Sigmoid colon (tissue), 7 donors: Measurements from ENCODE around the gene GDPD5. TPM values are rescaled to one million over a fixed set of nuclear protein-coding genes. Genes with fewer than 3 reads are reported as not detected.

Source experiments
- DNase-seq: peaks from one replicate; pipeline ENCODE4 v3.0.0-alpha.2; 2019
- H3K27ac ChIP-seq, 4 donors: fragments of 200-600 bp; sonication (generic); one replicate each; pipeline ENCODE4 v1.5.1; 2016 to 2019; ENCODE audit warnings: mild to moderate bottlenecking in 1 of 4
- H3K27me3 ChIP-seq, 3 donors: fragments of 200-600 bp; sonication (generic); one replicate each; pipeline ENCODE4 v1.5.1; 2019; ENCODE audit warnings: mild to moderate bottlenecking in 1 of 3
- H3K36me3 ChIP-seq, 4 donors: fragments of 200-600 bp; sonication (generic); one replicate each; pipeline ENCODE4 v1.5.1; 2016 to 2019
- H3K4me1 ChIP-seq, 4 donors: fragments of 200-600 bp; sonication (generic); one replicate each; pipeline ENCODE4 v1.5.1; 2017 to 2019
- H3K4me3 ChIP-seq, 4 donors: fragments of 200-600 bp; sonication (generic); one replicate each; pipeline ENCODE4 v1.5.1; 2017 to 2019; ENCODE audit warnings: mild to moderate bottlenecking in 2 of 4, moderate library complexity in 1 of 4
- H3K9me3 ChIP-seq, 4 donors: fragments of 200-600 bp in 3 of 4; sonication (generic) in 3 of 4; one replicate each; pipeline versions ENCODE4 v1.5.1 to v1.6.1; 2013 to 2019
- EP300 ChIP-seq, 4 donors: sonication (generic); formaldehyde crosslinking; IDR thresholded peaks; one replicate each; pipeline ENCODE4 v1.6.1; 2017; ENCODE audit warnings: antibody characterized with exemption in 4 of 4
- POLR2A ChIP-seq, 2 donors: fragments of 450-650 bp; IDR thresholded peaks; one replicate each; pipeline ENCODE4 v1.6.1; 2016; ENCODE audit warnings: antibody characterized with exemption in 2 of 2, mild to moderate bottlenecking in 2 of 2, moderate library complexity in 2 of 2
- POLR2AphosphoS5 ChIP-seq, 4 donors: sonication (generic); formaldehyde crosslinking; IDR thresholded peaks; one replicate each; pipeline ENCODE4 v1.6.1; 2017; ENCODE audit warnings: antibody characterized with exemption in 4 of 4
- WGBS, 2 donors: extraction: QIAGEN DNeasy Blood & Tissue Kit; methylation state at CpG; one replicate each; pipeline ENCODE4 v1.1.7; 2013; 5-methylcytosine and 5-hydroxymethylcytosine counted together
- intact Hi-C: fragments of 100-400 bp; cut with DNase I; formaldehyde crosslinking; loops from one replicate; pipeline ENCODE4 v1.15.1; 2023
- polyA plus RNA-seq, 3 donors: library from polyadenylated mRNA; stranded (reverse); fragments of 200-250 nt; gene quantifications; one replicate each; pipeline ENCODE4 v1.2.3, GENCODE V29; 2013
- total RNA-seq, 4 donors: library from RNA; depleted of rRNA; stranded (reverse); fragments of >200 nt; gene quantifications; one replicate each; pipeline ENCODE4 v1.1.0, GENCODE V29; 2016
- TF ChIP-seq, protein P1 (sequence below), 4 experiments: fragments of 450-650 bp in 3 of 4; fragments of 200-600 bp in 1 of 4; IDR thresholded peaks; one replicate each; pipeline ENCODE4 v1.5.1; 2016 to 2019; ENCODE audit warnings: antibody characterized with exemption in 4 of 4, mild to moderate bottlenecking in 3 of 4, moderate library complexity in 2 of 4
- donor health status: healthy with polysubstance abuse.
- donor health status: Bipolar disorder and iron deficiency.
- donor health status: healthy.

The GDPD5 gene
- total and polyA plus RNA-seq, 7 donors = 2.4 to 8.1 (median 5.8) TPM; not detected in 1

DNA sequence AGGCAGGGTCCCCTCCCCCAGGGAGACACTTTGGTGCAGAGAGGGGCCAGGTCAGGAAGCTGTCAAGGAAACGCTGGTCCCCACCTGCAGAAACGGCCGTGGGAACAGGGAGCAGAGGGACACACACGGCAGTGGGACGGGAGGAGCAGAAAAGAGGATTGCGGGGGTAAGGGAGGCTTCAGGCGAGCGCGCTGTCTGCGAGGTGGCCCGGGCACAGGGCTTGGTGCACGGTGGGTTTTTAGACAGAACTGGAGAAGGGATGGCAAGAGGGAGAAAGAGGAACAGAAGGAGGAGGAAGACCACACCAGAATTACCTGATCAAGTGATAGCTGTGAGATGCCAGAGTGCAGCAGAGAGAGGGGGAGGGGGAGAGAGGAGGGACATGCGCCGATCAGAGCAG is 86.7 kb downstream of the GDPD5 start:
- DNase-seq = no peak
- TF ChIP-seq POLR2A (IDR thresholded peaks at IDR 0.05) (no peak), POLR2AphosphoS5 (IDR thresholded peaks at IDR 0.05) (no peak), EP300 (IDR thresholded peaks at IDR 0.05) (no peak)
- TF ChIP-seq, protein P1, sequence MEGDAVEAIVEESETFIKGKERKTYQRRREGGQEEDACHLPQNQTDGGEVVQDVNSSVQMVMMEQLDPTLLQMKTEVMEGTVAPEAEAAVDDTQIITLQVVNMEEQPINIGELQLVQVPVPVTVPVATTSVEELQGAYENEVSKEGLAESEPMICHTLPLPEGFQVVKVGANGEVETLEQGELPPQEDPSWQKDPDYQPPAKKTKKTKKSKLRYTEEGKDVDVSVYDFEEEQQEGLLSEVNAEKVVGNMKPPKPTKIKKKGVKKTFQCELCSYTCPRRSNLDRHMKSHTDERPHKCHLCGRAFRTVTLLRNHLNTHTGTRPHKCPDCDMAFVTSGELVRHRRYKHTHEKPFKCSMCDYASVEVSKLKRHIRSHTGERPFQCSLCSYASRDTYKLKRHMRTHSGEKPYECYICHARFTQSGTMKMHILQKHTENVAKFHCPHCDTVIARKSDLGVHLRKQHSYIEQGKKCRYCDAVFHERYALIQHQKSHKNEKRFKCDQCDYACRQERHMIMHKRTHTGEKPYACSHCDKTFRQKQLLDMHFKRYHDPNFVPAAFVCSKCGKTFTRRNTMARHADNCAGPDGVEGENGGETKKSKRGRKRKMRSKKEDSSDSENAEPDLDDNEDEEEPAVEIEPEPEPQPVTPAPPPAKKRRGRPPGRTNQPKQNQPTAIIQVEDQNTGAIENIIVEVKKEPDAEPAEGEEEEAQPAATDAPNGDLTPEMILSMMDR (IDR thresholded peaks at IDR 0.05) = no peak

DNA sequence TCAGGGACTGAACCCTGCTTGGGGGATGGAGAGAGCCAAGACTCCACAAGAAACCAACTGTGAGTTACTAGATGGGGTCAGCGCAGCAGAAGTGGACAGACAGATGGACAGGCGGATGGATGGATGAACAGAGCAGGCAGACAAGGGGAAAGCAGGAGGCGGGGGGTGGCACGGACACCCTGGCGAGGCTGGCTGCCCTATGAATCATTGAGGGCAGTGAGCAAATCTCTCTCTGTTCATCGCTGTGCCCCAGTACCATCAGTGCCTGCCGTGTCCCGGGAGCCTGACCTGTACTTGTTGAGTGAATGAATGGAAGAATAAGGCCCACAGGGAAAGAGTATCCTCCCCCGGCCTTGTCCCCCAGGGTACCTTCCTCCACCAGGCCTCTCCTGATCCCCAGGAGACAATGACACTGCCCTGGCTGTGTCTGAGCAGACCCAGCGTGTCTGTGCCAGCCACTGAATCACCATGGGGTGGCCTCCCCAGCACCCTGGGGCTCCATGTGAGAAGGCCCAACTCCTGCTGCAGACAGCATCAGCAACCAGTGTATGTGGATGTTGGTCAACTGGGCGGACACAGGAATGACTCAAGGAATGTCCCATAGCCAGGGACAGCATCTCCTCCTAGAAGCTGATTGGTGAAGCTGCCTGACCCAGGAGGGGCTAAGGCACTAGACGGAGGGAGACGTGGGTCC is 87.6 kb downstream of the GDPD5 start:
- WGBS, 2 donors = 92 to 93% methylated on average over 13 of the region's 13 CpGs
- TF ChIP-seq POLR2A (IDR thresholded peaks at IDR 0.05) (no peak), POLR2AphosphoS5 (IDR thresholded peaks at IDR 0.05) (no peak)

More for the DNA sequence above, 86.7 kb downstream of the GDPD5 start:
- no peak overlapping the region for H3K4me3 ChIP-seq
- no peaks in the 10 kb centered on the region for H3K9me3 ChIP-seq
- H3K4me1 ChIP-seq = no peaks in the 10 kb centered on the region
- H3K27me3 ChIP-seq = no peaks in the 10 kb centered on the region
- H3K36me3 ChIP-seq = no peaks in the 10 kb centered on the region
- no peak overlapping the region for H3K27ac ChIP-seq
- WGBS, 2 donors = 72 to 88% methylated on average over 14 of the region's 14 CpGs
- intact Hi-C loops = no loop called here

DNA sequence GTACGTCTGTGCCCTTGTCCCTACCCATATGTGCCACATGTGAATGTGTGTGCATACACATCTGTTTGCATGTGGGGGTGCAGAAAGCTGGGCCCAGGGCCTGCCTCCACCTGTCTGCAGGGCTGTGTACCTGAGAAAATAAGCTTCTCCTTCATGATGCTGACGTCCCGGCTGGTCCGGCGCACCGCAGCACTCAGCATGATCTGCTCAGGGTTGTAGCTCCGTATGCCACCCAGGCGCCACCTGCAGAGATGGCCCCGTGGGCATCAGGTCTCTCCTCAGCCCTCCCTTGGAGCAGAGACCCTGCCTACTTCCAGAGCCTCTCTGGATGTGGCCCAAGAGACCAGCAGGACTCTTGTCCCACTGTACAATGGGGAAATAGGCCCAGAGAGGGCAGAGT is 88.9 kb downstream of the GDPD5 start:
- Histone ChIP-seq H3K27me3 (peaks cover 0 to 16% (median 13%) of the 10 kb centered on the region in 3 donors), H3K27ac (no peak overlapping the region), H3K4me1 (no peaks in the 10 kb centered on the region), H3K9me3 (no peaks in the 10 kb centered on the region), H3K36me3 (no peaks in the 10 kb centered on the region), H3K4me3 (no peak overlapping the region)
- TF ChIP-seq POLR2AphosphoS5 (IDR thresholded peaks at IDR 0.05) (no peak), EP300 (IDR thresholded peaks at IDR 0.05) (no peak), POLR2A (IDR thresholded peaks at IDR 0.05) (no peak)
- TF ChIP-seq, protein P1 (IDR thresholded peaks at IDR 0.05) = no peak
- intact Hi-C loops = no loop called here
- DNase-seq = no peak
- WGBS, 2 donors = 92 to 95% methylated on average over 9 of the region's 9 CpGs

More for the DNA sequence above, 87.6 kb downstream of the GDPD5 start:
- no peaks in the 10 kb centered on the region for H3K36me3 ChIP-seq
- H3K4me3 ChIP-seq = no peak overlapping the region
- H3K4me1 ChIP-seq = no peaks in the 10 kb centered on the region
- H3K9me3 ChIP-seq = no peaks in the 10 kb centered on the region
- peaks cover 0 to 3% (median 1%) of the 10 kb centered on the region in 3 donors for H3K27me3 ChIP-seq
- DNase-seq = no peak
- H3K27ac ChIP-seq = no peak overlapping the region
- intact Hi-C loops = no loop called here

DNA sequence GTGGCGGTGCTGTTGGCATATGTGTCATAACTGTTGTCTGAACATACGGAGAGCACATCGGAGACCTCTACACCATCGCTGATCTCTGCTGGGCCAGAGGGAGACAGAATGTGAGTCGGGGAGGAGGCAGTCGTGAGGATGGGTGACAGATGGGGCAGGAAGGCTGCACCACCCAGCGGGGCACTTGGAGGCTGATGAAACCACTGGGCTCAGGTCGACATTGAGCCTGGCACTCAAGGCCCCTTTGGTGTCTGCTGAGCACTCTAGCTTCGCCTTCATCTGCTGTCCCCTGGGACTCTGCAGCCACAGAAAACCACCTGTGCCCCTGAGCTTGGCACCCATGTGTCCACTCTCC is 90.2 kb downstream of the GDPD5 start:
- no peak overlapping the region for H3K27ac ChIP-seq

DNA sequence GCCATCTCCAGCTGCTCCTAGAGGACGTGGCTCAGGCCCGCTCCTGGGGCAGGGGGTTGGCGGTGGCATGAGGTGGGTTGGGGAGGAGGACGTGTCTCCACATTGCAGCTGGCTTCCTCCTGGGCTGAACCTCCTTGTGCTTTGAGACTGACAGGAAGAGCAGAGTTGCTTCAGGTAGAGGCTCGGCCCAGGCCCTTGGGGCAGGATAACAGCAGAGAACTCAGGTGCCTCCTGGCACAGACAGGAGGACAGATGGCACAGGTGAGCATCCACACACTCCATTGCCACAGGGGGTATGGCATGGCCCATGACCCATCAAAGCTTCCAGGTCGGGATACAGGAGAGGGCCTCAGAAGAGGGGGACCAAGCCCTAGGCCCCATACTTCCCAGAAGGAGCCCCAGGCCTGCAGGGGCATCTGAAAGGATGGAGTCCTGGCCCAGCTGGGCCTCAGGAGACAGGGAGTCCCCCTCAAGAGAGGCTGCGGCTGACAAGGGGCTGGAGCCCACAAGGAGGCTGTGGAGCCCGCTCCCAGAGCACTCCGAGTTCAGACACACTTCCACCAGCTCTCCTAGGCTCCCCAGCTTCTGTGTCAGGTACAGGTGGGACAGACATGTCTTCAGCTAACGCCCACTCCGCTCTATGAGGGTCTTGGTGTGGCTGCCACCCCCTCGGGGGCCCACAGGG is 90.7 kb downstream of the GDPD5 start:
- Histone ChIP-seq H3K4me1 (peaks cover 0 to 10% (median 6%) of the 10 kb centered on the region in 4 donors), H3K36me3 (no peaks in the 10 kb centered on the region), H3K4me3 (no peak overlapping the region), H3K9me3 (no peaks in the 10 kb centered on the region), H3K27me3 (peaks cover 3 to 33% (median 29%) of the 10 kb centered on the region in 3 donors), H3K27ac (no peak overlapping the region)
- WGBS, 2 donors = 90 to 91% methylated on average over 12 of the region's 12 CpGs
- no peak for DNase-seq
- intact Hi-C loops = no loop called here
- no peak for TF ChIP-seq EP300 (IDR thresholded peaks at IDR 0.05)

More for the DNA sequence above, 90.2 kb downstream of the GDPD5 start:
- Histone ChIP-seq H3K27me3 (peaks cover 3 to 29% (median 24%) of the 10 kb centered on the region in 3 donors), H3K4me3 (no peak overlapping the region), H3K4me1 (peaks cover 0 to 5% (median 2%) of the 10 kb centered on the region in 4 donors), H3K36me3 (no peaks in the 10 kb centered on the region), H3K9me3 (no peaks in the 10 kb centered on the region)
- TF ChIP-seq, protein P1 (IDR thresholded peaks at IDR 0.05) = no peak
- WGBS, 2 donors = 94 to 95% methylated on average over 9 of the region's 9 CpGs
- intact Hi-C loops = no loop called here
- no peak for DNase-seq
